Stimulated activated CD4-positive, alpha-beta T cell treated with anti-CD3 and anti-CD28 coated beads, Interleukin-1b, Interleukin-23, amount 100 ng/mL, for 24 hours (primary cell): ENCODE results near the gene THOP1.
"Not testable (repeated sequence)": the region's sequence is repeated elsewhere in the genome, so short reads cannot be mapped to it uniquely, and the experiment has no call there.

ENCODE experiments used
- DNase-seq, 4 experiments: peaks; one replicate each; pipeline ENCODE4 v3.0.0-alpha.2; 2020; ENCODE audit warnings: low read depth in 4 of 4, low spot score in 1 of 4

THOP1 gene

DNA sequence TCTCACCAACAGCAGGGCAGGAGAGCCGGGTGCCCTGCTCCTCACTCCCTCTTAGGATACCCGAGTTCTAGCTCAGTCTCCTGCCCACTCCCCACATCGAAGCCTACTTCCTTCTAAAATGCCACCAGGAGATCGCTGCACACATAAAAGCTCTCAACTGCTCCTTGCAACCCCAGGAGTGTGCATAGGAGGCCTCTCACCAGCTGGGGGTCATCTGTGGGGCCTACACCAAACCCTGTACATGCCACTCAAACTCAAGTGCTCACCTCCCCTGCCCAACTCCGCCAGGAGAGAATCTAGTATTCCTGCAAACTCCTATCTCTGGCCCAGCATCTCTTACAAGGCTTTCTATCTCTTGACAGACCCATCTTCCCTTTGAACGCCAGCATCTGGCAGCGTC, 5.0 kb upstream of the THOP1 start:
- no peak for DNase-seq

DNA sequence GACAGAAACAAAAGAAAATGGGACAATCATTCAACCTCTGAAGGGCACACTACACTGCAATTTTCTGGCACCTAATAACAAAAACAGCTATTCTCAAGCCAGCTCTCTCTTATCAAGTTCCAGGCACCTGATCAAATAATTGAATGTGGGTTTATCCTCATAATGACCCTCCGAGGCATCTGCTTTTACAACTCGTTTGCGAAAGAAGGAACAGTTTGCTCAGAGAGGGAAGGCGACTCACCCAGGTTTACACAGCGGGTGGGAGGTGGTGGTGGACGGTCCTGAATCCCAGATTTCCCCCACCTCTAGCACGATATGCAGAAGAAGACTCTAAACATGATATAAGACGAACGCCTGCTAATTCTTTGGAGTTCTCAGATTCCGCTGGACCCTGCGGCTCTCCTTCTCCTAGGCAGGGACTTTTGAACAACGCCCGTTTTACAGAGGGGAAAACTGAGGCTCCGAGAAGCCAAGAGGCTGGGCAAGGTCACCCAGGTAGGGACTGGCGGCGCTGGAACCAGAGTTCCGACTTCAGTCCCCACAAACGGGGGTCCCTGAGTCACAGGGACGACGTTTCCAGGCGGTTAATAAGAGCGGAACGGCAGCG, 2.9 kb upstream of the THOP1 start:
- no peak for DNase-seq

- peak; percentile 91 to 93 (median 92) for DNase-seq
Observed at GRCh38 chr19:2782936-2783780, 2.1 kb upstream of the THOP1 start, which contains the start of gene SGTA. Gene SGTA (minus strand): TSS chr19:2783273. CDS start chr19:2769068, 14,205 bp downstream.

DNA sequence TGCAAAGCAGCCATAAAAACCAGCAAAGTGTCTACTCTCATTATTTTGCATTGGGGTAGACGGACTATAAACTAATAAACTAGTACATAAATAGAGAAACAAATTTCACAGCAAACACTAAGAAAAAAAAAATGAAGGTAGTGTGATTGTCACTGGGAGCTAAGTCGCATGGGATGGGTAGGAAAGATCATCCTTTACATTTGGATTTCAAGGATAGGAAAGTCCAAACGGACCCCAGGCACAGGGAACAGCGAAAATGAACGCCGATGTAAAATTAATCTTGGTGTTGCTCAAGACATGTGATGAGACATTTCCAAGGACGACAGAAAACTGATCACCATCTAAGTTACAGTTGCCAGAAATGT, 1.5 kb upstream of the THOP1 start:
- no peak for DNase-seq

GRCh38 chr19:2787115-2787514, 1.8 kb downstream of the THOP1 start:
- DNase-seq, result no peak

GRCh38 chr19:2788237-2788636, 2.9 kb downstream of the THOP1 start:
- DNase-seq, result no peak

DNA sequence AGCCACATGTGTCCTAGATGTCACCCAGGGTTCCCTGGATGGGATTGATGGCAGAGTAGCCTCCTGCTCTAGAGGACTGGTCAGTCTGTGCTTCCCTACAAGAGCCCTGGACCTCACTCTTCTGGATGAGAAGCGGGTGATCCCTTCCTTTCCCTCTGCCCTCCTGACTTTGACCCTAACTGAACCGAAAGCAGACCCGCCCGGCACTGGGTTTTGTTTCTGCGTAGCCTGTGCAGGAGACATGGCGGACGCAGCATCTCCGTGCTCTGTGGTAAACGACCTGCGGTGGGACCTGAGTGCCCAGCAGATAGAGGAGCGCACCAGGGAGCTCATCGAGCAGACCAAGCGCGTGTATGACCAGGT, 4.9 kb downstream of the THOP1 start:
- no peak for DNase-seq

- no peak for DNase-seq
Observed at GRCh38 chr19:2790557-2791271, 5.4 kb downstream of the THOP1 start.

- DNase-seq, result no peak
Observed at GRCh38 chr19:2791440-2791839, 6.1 kb downstream of the THOP1 start.

DNA sequence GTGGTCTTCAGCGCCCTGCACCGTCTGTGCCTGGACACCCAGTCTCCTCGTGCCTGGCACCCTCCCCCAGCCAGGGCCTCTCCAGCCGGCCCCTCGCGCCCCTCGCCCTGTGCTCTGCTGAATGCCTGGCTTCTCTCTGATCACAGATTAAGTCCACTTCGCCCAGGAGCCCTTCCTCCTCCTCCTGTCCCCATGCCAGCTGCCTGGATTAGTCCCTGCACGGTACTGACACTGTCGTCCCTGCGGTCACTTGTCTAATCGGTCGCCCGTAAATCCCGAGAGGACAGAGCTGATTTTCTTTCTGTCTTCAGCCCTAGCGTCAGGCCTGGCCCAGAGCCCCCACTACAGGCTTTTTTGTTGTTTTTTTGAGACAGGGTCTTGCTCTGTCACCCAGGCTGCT, 6.6 kb downstream of the THOP1 start:
- DNase-seq, result no peak

GRCh38 chr19:2792666-2793065, 7.4 kb downstream of the THOP1 start:
- not testable (repeated sequence) for DNase-seq

GRCh38 chr19:2793126-2793525, 7.8 kb downstream of the THOP1 start:
- no peak for DNase-seq

DNA sequence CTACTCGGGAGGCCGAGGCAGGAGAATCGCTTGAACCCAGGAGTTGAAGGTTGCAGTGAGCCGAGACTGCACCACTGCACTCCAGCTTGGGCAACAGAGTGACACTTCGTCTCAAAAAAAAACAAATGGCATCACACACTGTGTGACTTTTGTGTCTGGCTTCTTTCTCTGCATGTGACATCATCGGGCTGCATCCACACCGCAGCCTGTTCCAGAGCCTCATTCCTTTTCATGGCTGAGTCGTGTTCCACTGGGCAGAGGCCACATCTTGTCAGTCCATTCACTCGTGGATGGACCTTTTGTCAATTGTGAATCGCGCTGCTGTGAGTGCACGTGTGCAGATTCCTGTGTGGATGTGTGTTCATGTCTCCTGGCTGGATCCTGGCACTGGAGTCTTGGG, 8.3 kb downstream of the THOP1 start:
- DNase-seq, result no peak

- no peak for DNase-seq
Observed at GRCh38 chr19:2795827-2796658, 10.7 kb downstream of the THOP1 start.

- DNase-seq, result no peak
Observed at GRCh38 chr19:2796659-2797266, 11.5 kb downstream of the THOP1 start.

- no peak for DNase-seq
Observed at GRCh38 chr19:2797280-2797679, 12.0 kb downstream of the THOP1 start.

- DNase-seq, result no peak
Observed at GRCh38 chr19:2798158-2798685, 12.9 kb downstream of the THOP1 start.

GRCh38 chr19:2798733-2799132, 13.4 kb downstream of the THOP1 start:
- no peak for DNase-seq

GRCh38 chr19:2799273-2800020, 14.1 kb downstream of the THOP1 start:
- no peak for DNase-seq

DNA sequence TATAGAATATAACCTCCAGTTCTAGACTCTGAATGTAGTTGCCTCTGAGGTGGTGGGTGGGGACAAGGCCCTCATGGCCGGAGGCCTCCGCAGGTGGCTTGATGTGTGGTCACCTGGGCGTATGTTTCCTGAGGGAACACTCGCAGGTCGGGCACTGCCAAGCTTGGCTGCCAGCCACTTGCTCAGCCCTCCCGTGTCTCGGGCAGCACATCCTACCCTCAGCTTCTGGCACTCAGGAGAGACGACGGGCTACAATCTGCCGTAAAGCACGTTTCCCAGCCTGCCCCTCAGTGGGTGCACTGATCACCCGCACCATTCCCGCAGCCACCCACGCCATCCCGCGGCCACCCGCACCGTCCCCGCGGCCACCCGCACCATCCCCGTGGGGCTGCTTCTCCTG, 15.2 kb downstream of the THOP1 start:
- DNase-seq, result no peak
